Stomach (tissue), 9 donors: ENCODE measurements around the gene MYO3B. TPM values are rescaled to one million over a fixed set of nuclear protein-coding genes. Genes with fewer than 3 reads are reported as not detected.

Experiments
- DNase-seq, 2 donors: peaks; one replicate each; pipeline versions ENCODE4 v3.0.0 to v3.0.0-alpha.2; 2013 to 2019
- H3K27ac ChIP-seq, 5 donors: fragments of 200-600 bp in 4 of 5; sonication (generic) in 4 of 5; one replicate each; pipeline ENCODE4 v1.5.1; 2013 to 2019; ENCODE audit warnings: mild to moderate bottlenecking in 1 of 5, moderate library complexity in 1 of 5
- H3K27me3 ChIP-seq, 3 donors: fragments of 200-600 bp; sonication (generic); one replicate each; pipeline ENCODE4 v1.5.1; 2017 to 2019; ENCODE audit warnings: mixed run types in 1 of 3
- H3K36me3 ChIP-seq, 4 donors: fragments of 200-600 bp; sonication (generic); 1 replicate in 3 of 4; 2 replicates in 1 of 4; pipeline ENCODE4 v1.5.1; 2016 to 2019
- H3K4me1 ChIP-seq, 4 donors: fragments of 200-600 bp; sonication (generic); one replicate each; pipeline ENCODE4 v1.5.1; 2016 to 2019
- H3K4me3 ChIP-seq, 4 donors: fragments of 200-600 bp; sonication (generic) in 3 of 4; one replicate each; pipeline ENCODE4 v1.5.1; 2016 to 2019; ENCODE audit warnings: mild to moderate bottlenecking in 1 of 4
- H3K9me3 ChIP-seq, 4 donors: fragments of 200-600 bp; sonication (generic); one replicate each; pipeline ENCODE4 v1.5.1; 2016 to 2019
- CTCF ChIP-seq, 7 experiments: fragments of 450-650 bp in 4 of 7; fragments of 200-600 bp in 3 of 7; sonication (generic) in 3 of 7; IDR thresholded peaks; one replicate each; pipeline ENCODE4 v1.5.1; 2016 to 2019; ENCODE audit warnings: antibody characterized with exemption in 7 of 7, control low read depth in 2 of 7, mild to moderate bottlenecking in 1 of 7
- EP300 ChIP-seq: sonication (generic); formaldehyde crosslinking; IDR thresholded peaks from one replicate; pipeline ENCODE4 v1.6.1; 2017; ENCODE audit warnings: antibody characterized with exemption
- POLR2A ChIP-seq, 4 donors: fragments of 450-650 bp; IDR thresholded peaks; one replicate each; pipeline ENCODE4 v1.6.1; 2016; ENCODE audit warnings: antibody characterized with exemption in 4 of 4, control low read depth in 2 of 4, mild to moderate bottlenecking in 1 of 4, moderate library complexity in 1 of 4
- POLR2AphosphoS5 ChIP-seq, 3 donors: sonication (generic); formaldehyde crosslinking; IDR thresholded peaks; one replicate each; pipeline ENCODE4 v1.6.1; 2016; ENCODE audit warnings: antibody characterized with exemption in 3 of 3
- WGBS, 5 donors: extraction: QIAGEN DNeasy Blood & Tissue Kit in 3 of 5; methylation state at CpG; one replicate each; pipeline versions ENCODE4 v1.1.5 to v1.1.7; 2013 to 2018; 5-methylcytosine and 5-hydroxymethylcytosine counted together
- intact Hi-C: fragments of 100-400 bp; cut with DNase I; formaldehyde crosslinking; loops from one replicate; pipeline ENCODE4 v1.15.1; 2023; ENCODE audit warnings: low total_unique reads
- polyA plus RNA-seq, 3 donors: library from polyadenylated mRNA; stranded (reverse); fragments of 200-250 nt; gene quantifications; one replicate each; pipeline ENCODE4 v1.2.3, GENCODE V29; 2013
- total RNA-seq, 5 donors: library from RNA; depleted of rRNA; stranded (reverse); fragments of >200 nt; gene quantifications; one replicate each; pipeline versions ENCODE4 v1.1.0 to v1.2.3, GENCODE V29; 2014 to 2016
- donor health status: healthy with polysubstance abuse.
- donor health status: Bipolar disorder and iron deficiency.
- donor health status: healthy.

Gene MYO3B
- total and polyA plus RNA-seq, 8 donors = 0.05 to 0.37 TPM; not detected in 6

- Histone ChIP-seq H3K27ac (no peak overlapping the region), H3K27me3 (no peaks in the 10 kb centered on the region), H3K36me3 (no peaks in the 10 kb centered on the region), H3K4me1 (no peaks in the 10 kb centered on the region), H3K9me3 (no peaks in the 10 kb centered on the region), H3K4me3 (no peak overlapping the region)
- peak in 1 of 2 donors; percentile 23 for DNase-seq
- TF ChIP-seq POLR2AphosphoS5 (IDR thresholded peaks at IDR 0.05) (no peak), POLR2A (IDR thresholded peaks at IDR 0.05) (no peak), CTCF (IDR thresholded peaks at IDR 0.05) (no peak), EP300 (no peak)
- intact Hi-C loops = no loop called here
- WGBS, 5 donors = 35 to 70% (median 56%) methylated on average over 6 of the region's 6 CpGs
These were observed 297.9 kb downstream of the MYO3B start for GRCh38 chr2:170475878-170476277.

GRCh38 chr2:170477630-170478029 lies 299.7 kb downstream of the MYO3B start:
- no peaks in the 10 kb centered on the region for H3K36me3 ChIP-seq
- WGBS, 5 donors = 60 to 70% (median 66%) methylated on average over 4 of the region's 4 CpGs
- no peaks in the 10 kb centered on the region for H3K27me3 ChIP-seq
- intact Hi-C loops = no loop called here
- H3K4me3 ChIP-seq = no peak overlapping the region
- TF ChIP-seq EP300 (no peak), CTCF (IDR thresholded peaks at IDR 0.05) (no peak), POLR2AphosphoS5 (IDR thresholded peaks at IDR 0.05) (no peak), POLR2A (IDR thresholded peaks at IDR 0.05) (no peak)
- H3K4me1 ChIP-seq = no peaks in the 10 kb centered on the region
- H3K27ac ChIP-seq = no peak overlapping the region
- no peak for DNase-seq
- H3K9me3 ChIP-seq = no peaks in the 10 kb centered on the region

GRCh38 chr2:170481201-170481600 lies 303.3 kb downstream of the MYO3B start:
- no peak for DNase-seq
- Histone ChIP-seq H3K27ac (no peak overlapping the region), H3K27me3 (no peaks in the 10 kb centered on the region), H3K4me1 (no peaks in the 10 kb centered on the region), H3K9me3 (no peaks in the 10 kb centered on the region), H3K4me3 (no peak overlapping the region), H3K36me3 (no peaks in the 10 kb centered on the region)
- TF ChIP-seq POLR2A (IDR thresholded peaks at IDR 0.05) (no peak), CTCF (IDR thresholded peaks at IDR 0.05) (no peak), EP300 (no peak), POLR2AphosphoS5 (IDR thresholded peaks at IDR 0.05) (no peak)
- intact Hi-C loops = no loop called here
- 76 to 92% (median 89%) methylated on average over 4 of the region's 4 CpGs for WGBS, 5 donors

GRCh38 chr2:170484552-170484951 lies 306.6 kb downstream of the MYO3B start:
- Histone ChIP-seq H3K27ac (no peak overlapping the region), H3K4me3 (no peak overlapping the region), H3K9me3 (no peaks in the 10 kb centered on the region), H3K4me1 (no peaks in the 10 kb centered on the region), H3K27me3 (no peaks in the 10 kb centered on the region), H3K36me3 (no peaks in the 10 kb centered on the region)
- intact Hi-C loops = no loop called here
- no peak for DNase-seq
- TF ChIP-seq EP300 (no peak), POLR2A (IDR thresholded peaks at IDR 0.05) (no peak), CTCF (IDR thresholded peaks at IDR 0.05) (no peak), POLR2AphosphoS5 (IDR thresholded peaks at IDR 0.05) (no peak)
